SK-N-SH treated with all-trans-retinoic acid at 6 μM for 48 hours (cell line): ENCODE results near the gene DDX42.

Experiments used
- PATZ1 ChIP-seq: fragments of 250-450 bp; sonication (Bioruptor Pico); IDR thresholded peaks from 2 replicates; pipeline ENCODE4 v1.8.0; 2020; ENCODE audit warnings: mild to moderate bottlenecking, moderate library complexity, borderline replicate concordance
- TF ChIP-seq, protein P1 (sequence below): fragments of 250-450 bp; sonication (Bioruptor Pico); IDR thresholded peaks from 2 replicates; pipeline ENCODE4 v1.5.1; 2021; ENCODE audit warnings: mild to moderate bottlenecking, moderate library complexity
- TF ChIP-seq, protein P2 (sequence below): fragments of 250-450 bp; sonication (Bioruptor Pico); IDR thresholded peaks from 2 replicates; pipeline ENCODE4 v1.5.0; 2020; ENCODE audit warnings: mild to moderate bottlenecking, moderate library complexity

- TF ChIP-seq, protein P1, sequence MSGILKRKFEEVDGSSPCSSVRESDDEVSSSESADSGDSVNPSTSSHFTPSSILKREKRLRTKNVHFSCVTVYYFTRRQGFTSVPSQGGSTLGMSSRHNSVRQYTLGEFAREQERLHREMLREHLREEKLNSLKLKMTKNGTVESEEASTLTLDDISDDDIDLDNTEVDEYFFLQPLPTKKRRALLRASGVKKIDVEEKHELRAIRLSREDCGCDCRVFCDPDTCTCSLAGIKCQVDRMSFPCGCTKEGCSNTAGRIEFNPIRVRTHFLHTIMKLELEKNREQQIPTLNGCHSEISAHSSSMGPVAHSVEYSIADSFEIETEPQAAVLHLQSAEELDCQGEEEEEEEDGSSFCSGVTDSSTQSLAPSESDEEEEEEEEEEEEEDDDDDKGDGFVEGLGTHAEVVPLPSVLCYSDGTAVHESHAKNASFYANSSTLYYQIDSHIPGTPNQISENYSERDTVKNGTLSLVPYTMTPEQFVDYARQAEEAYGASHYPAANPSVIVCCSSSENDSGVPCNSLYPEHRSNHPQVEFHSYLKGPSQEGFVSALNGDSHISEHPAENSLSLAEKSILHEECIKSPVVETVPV (CRISPR knock-in tag), result no peak
- no peak for TF ChIP-seq PATZ1 (CRISPR knock-in tag)
- TF ChIP-seq, protein P2, sequence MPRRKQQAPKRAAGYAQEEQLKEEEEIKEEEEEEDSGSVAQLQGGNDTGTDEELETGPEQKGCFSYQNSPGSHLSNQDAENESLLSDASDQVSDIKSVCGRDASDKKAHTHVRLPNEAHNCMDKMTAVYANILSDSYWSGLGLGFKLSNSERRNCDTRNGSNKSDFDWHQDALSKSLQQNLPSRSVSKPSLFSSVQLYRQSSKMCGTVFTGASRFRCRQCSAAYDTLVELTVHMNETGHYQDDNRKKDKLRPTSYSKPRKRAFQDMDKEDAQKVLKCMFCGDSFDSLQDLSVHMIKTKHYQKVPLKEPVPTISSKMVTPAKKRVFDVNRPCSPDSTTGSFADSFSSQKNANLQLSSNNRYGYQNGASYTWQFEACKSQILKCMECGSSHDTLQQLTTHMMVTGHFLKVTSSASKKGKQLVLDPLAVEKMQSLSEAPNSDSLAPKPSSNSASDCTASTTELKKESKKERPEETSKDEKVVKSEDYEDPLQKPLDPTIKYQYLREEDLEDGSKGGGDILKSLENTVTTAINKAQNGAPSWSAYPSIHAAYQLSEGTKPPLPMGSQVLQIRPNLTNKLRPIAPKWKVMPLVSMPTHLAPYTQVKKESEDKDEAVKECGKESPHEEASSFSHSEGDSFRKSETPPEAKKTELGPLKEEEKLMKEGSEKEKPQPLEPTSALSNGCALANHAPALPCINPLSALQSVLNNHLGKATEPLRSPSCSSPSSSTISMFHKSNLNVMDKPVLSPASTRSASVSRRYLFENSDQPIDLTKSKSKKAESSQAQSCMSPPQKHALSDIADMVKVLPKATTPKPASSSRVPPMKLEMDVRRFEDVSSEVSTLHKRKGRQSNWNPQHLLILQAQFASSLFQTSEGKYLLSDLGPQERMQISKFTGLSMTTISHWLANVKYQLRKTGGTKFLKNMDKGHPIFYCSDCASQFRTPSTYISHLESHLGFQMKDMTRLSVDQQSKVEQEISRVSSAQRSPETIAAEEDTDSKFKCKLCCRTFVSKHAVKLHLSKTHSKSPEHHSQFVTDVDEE, result no peak
Measured at GRCh38 chr17:63832014-63832413, 58.0 kb downstream of the DDX42 start.
